GM23338 (cell line): Measurements from ENCODE around the gene SIX5.

Source experiments
- CREB1 ChIP-seq: fragments of 250-450 bp; sonication (Bioruptor Pico); IDR thresholded peaks from 2 replicates; pipeline ENCODE4 v1.5.0; 2020; ENCODE audit warnings: low read depth, mild to moderate bottlenecking, moderate library complexity
- EZH2 ChIP-seq: fragments of 200-600 bp; sonication (generic); IDR thresholded peaks from one replicate; pipeline ENCODE4 v1.8.0; 2017; ENCODE audit warnings: antibody characterized with exemption, mild to moderate bottlenecking, low read depth; ENCODE audit not compliant: unreplicated experiment
- POLR2AphosphoS5 ChIP-seq: IDR thresholded peaks from 2 replicates; pipeline ENCODE4 v1.6.1; 2016; ENCODE audit warnings: antibody characterized with exemption, low read depth
- TF ChIP-seq, protein P1 (sequence below), 2 experiments: fragments of 200-600 bp in 1 of 2; sonication (generic) in 1 of 2; conservative IDR thresholded peaks; 2 replicates each; pipeline versions ENCODE4 v1.5.1 to v1.6.1; 2016 to 2017; ENCODE audit warnings: antibody characterized with exemption in 2 of 2, low read depth in 2 of 2, mild to moderate bottlenecking in 2 of 2, moderate library complexity in 1 of 2

GRCh38 chr19:45773384-45773783, 4.3 kb upstream of the SIX5 start:
- TF ChIP-seq, protein P1, sequence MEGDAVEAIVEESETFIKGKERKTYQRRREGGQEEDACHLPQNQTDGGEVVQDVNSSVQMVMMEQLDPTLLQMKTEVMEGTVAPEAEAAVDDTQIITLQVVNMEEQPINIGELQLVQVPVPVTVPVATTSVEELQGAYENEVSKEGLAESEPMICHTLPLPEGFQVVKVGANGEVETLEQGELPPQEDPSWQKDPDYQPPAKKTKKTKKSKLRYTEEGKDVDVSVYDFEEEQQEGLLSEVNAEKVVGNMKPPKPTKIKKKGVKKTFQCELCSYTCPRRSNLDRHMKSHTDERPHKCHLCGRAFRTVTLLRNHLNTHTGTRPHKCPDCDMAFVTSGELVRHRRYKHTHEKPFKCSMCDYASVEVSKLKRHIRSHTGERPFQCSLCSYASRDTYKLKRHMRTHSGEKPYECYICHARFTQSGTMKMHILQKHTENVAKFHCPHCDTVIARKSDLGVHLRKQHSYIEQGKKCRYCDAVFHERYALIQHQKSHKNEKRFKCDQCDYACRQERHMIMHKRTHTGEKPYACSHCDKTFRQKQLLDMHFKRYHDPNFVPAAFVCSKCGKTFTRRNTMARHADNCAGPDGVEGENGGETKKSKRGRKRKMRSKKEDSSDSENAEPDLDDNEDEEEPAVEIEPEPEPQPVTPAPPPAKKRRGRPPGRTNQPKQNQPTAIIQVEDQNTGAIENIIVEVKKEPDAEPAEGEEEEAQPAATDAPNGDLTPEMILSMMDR (conservative IDR thresholded peaks at IDR 0.05; ENCODE audit: low read depth in 2 of 2): no peak
- TF ChIP-seq EZH2 (no peak), POLR2AphosphoS5 (no peak), CREB1 (CRISPR knock-in tag) (no peak)
